HCT116 (cell line): ENCODE data around the gene ZHX3. TPM values are rescaled to one million over a fixed set of nuclear protein-coding genes. Genes with fewer than 3 reads are reported as not detected.

Experiments
- ATAC-seq: fragments of 200-7000 bp; cut with Tn5 transposase; 2 replicates; pipeline ENCODE4 v1.9.1; 2020; ENCODE audit warnings: mild to moderate bottlenecking, moderate library complexity
- BruUV-seq: library from RNA; stranded (reverse); fragments of 400-500 nt; replicated peaks from 2 replicates; lab custom pipeline; 2021; lab: Mats Ljungman, UMichigan
- CTCF ChIA-PET: fragments of 300-600 bp; sonication (Branson Sonifier 250); formaldehyde crosslinking; loops from one replicate; lab custom pipeline; 2021; ENCODE audit warnings: antibody characterized with exemption; lab: Charles Lee
- POLR2A ChIA-PET: fragments of 300-600, 350-600 bp; sonication (Branson Sonifier 250); formaldehyde crosslinking; loops from one replicate; lab custom pipeline; 2021; ENCODE audit warnings: antibody characterized with exemption; lab: Charles Lee
- RAD21 ChIA-PET, 2 experiments: fragments of 300-600 bp; sonication (Branson Sonifier 250); formaldehyde crosslinking; loops; one replicate each; lab custom pipeline; 2023; ENCODE audit warnings: low total read pairs in 2 of 2; ENCODE audit not compliant: uncharacterized antibody in 2 of 2, unreplicated experiment in 2 of 2, low non-redundant PET in 1 of 2; lab: Charles Lee
- DNase-seq: peaks from one replicate; pipeline ENCODE4 v3.0.0-alpha.2; 2010; ENCODE audit warnings: low read depth, low spot score
- H2AFZ ChIP-seq: fragments of 200-600 bp; shearing (Covaris generic), sonication (generic); 2 replicates; pipeline ENCODE4 v1.6.1; 2017; ENCODE audit warnings: low read depth, mixed run types, mixed read lengths, antibody characterized with exemption, low read length; ENCODE audit not compliant: poor library complexity, severe bottlenecking
- H3K27ac ChIP-seq: 2 replicates; pipeline ENCODE4 v1.5.1; 2012; ENCODE audit warnings: low read depth, low read length
- H3K27me3 ChIP-seq: fragments of 200-600 bp; sonication (generic); 2 replicates; pipeline ENCODE4 v1.6.1; 2016; ENCODE audit warnings: mixed run types, low read length, mixed read lengths; ENCODE audit not compliant: insufficient read depth
- H3K36me3 ChIP-seq, 2 experiments: fragments of 200-500 bp in 1 of 2; fragments of 200-600 bp in 1 of 2; sonication (Bioruptor generic) in 1 of 2; sonication (generic) in 1 of 2; 2 replicates each; pipeline versions ENCODE4 v1.5.1 to v1.6.1; 2014 to 2016; ENCODE audit warnings: low read length in 2 of 2, inconsistent platforms in 1 of 2, mixed read lengths in 1 of 2, mixed run types in 1 of 2; ENCODE audit not compliant: insufficient read depth in 2 of 2, control insufficient read depth in 1 of 2
- H3K4me1 ChIP-seq, 2 experiments: fragments of 200-600 bp in 1 of 2; sonication (generic) in 1 of 2; 2 replicates each; pipeline versions ENCODE4 v1.5.1 to v1.6.1; 2012 to 2017; ENCODE audit warnings: low read length in 2 of 2, inconsistent platforms in 1 of 2, mild to moderate bottlenecking in 1 of 2, mixed read lengths in 1 of 2, mixed run types in 1 of 2, moderate library complexity in 1 of 2; ENCODE audit not compliant: insufficient read depth in 2 of 2, control insufficient read depth in 1 of 2
- H3K4me2 ChIP-seq: fragments of 200-600 bp; sonication (generic); 2 replicates; pipeline ENCODE4 v1.6.1; 2017; ENCODE audit warnings: mixed run types, low read length, mixed read lengths
- H3K4me3 ChIP-seq, 2 experiments: fragments of 200-600 bp in 1 of 2; sonication (generic) in 1 of 2; replicated peaks in 1 of 2; 2 replicates each; pipeline ENCODE4 v1.5.1; 2011 to 2016; ENCODE audit warnings: low read length in 2 of 2, control low read depth in 1 of 2, low read depth in 1 of 2, mild to moderate bottlenecking in 1 of 2, mixed read lengths in 1 of 2, mixed run types in 1 of 2
- H3K79me2 ChIP-seq: fragments of 200-600 bp; sonication (generic); 2 replicates; pipeline ENCODE4 v1.6.1; 2017; ENCODE audit warnings: mild to moderate bottlenecking, mixed run types, low read length, moderate library complexity, mixed read lengths; ENCODE audit not compliant: insufficient read depth
- H3K9ac ChIP-seq: fragments of 200-600 bp; sonication (generic); 2 replicates; pipeline ENCODE4 v1.6.1; 2016; ENCODE audit warnings: low read length, mixed read lengths
- H3K9me2 ChIP-seq: fragments of 200-600 bp; sonication (generic), shearing (Covaris generic); 2 replicates; pipeline ENCODE4 v1.6.1; 2017; ENCODE audit warnings: mixed run types, mild to moderate bottlenecking, moderate library complexity; ENCODE audit not compliant: insufficient read depth
- H3K9me3 ChIP-seq, 2 experiments: fragments of 200-500 bp in 1 of 2; fragments of 200-600 bp in 1 of 2; sonication (Bioruptor generic) in 1 of 2; sonication (generic) in 1 of 2; 2 replicates each; pipeline ENCODE4 v1.6.1; 2014 to 2017; ENCODE audit warnings: low read length in 2 of 2, mixed read lengths in 2 of 2, inconsistent platforms in 1 of 2, low read depth in 1 of 2, mild to moderate bottlenecking in 1 of 2, mixed run types in 1 of 2, moderate library complexity in 1 of 2; ENCODE audit not compliant: control insufficient read depth in 1 of 2, insufficient read depth in 1 of 2
- H4K20me1 ChIP-seq: fragments of 200-600 bp; sonication (generic), shearing (Covaris generic); 2 replicates; pipeline ENCODE4 v1.6.1; 2017; ENCODE audit warnings: mixed run types, mild to moderate bottlenecking, moderate library complexity; ENCODE audit not compliant: insufficient read depth
- EGR1 ChIP-seq: IDR thresholded peaks from 2 replicates; pipeline ENCODE4 v1.6.1; 2012; ENCODE audit warnings: low read depth
- EZH2 ChIP-seq: fragments of 200-600 bp; sonication (generic); IDR thresholded peaks from 2 replicates; pipeline ENCODE4 v1.6.1; 2017; ENCODE audit warnings: antibody characterized with exemption, mixed run types
- FOSL1 ChIP-seq: IDR thresholded peaks from 2 replicates; pipeline ENCODE4 v1.6.1; 2012; ENCODE audit warnings: low read depth
- JUND ChIP-seq: IDR thresholded peaks from 2 replicates; pipeline ENCODE4 v1.6.1; 2012
- POLR2A ChIP-seq: IDR thresholded peaks from 2 replicates; pipeline ENCODE4 v1.7.0; 2011; ENCODE audit warnings: borderline replicate concordance; ENCODE audit not compliant: insufficient read depth, insufficient read length; ENCODE audit errors: extremely low read depth
- SP1 ChIP-seq: IDR thresholded peaks from 2 replicates; pipeline ENCODE4 v1.6.1; 2012; ENCODE audit warnings: low read depth
- ZNF274 ChIP-seq: fragments of 200-500 bp; sonication (Bioruptor generic); IDR thresholded peaks from 2 replicates; pipeline ENCODE4 v1.6.1; 2014; ENCODE audit warnings: mild to moderate bottlenecking, low read depth, low read length, inconsistent platforms
- intact Hi-C: fragments of 100-400 bp; cut with micrococcal nuclease; formaldehyde crosslinking; loops from 2 replicates; pipeline ENCODE4 v1.10.0; 2022
- total RNA-seq: library from RNA; stranded (reverse); gene quantifications from one replicate; pipeline ENCODE4 v1.2.1, GENCODE V29; 2021; ENCODE audit not compliant: unreplicated experiment
- TF ChIP-seq, protein P1 (sequence below): IDR thresholded peaks from 2 replicates; pipeline ENCODE4 v1.6.1; 2012
- TF ChIP-seq, protein P2 (sequence below): IDR thresholded peaks from 2 replicates; pipeline ENCODE4 v1.6.1; 2012
- TF ChIP-seq, protein P3 (sequence below): IDR thresholded peaks from 2 replicates; pipeline ENCODE4 v1.6.1; 2012; ENCODE audit warnings: low read depth
- TF ChIP-seq, protein P4 (sequence below), 3 experiments: fragments of 200-600 bp in 1 of 3; sonication (generic) in 1 of 3; IDR thresholded peaks in 2 of 3; conservative IDR thresholded peaks in 1 of 3; 2 replicates each; pipeline ENCODE4 v1.5.1; 2012 to 2017; ENCODE audit warnings: low read depth in 2 of 3, low read length in 2 of 3, antibody characterized with exemption in 1 of 3, borderline replicate concordance in 1 of 3, control low read depth in 1 of 3, mild to moderate bottlenecking in 1 of 3, mixed read lengths in 1 of 3, mixed run types in 1 of 3, moderate library complexity in 1 of 3; ENCODE audit not compliant: insufficient read depth in 1 of 3

Gene ZHX3
- total RNA-seq, 1 experiment from 2014 or later = 13.3 TPM

DNA sequence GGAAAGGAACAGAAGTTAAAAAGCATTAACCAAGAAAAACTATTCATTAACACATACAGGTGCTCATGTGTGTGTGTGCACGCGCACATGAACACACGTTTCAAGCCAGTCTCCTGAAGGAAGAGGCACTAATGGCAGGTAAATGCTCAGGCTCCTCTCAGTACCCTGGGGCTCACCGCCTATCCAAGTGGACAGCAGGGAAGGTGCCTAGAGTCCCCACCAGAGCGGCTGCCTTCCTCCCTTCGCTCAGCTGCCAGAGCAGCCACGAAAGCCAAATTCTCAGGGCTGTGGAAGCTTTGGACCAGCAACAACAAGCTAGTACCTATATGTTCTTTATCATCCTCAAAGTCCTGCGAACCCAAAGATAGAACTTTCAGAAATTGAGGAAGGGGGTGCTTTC is 137.6 kb downstream of the ZHX3 start:
- TF ChIP-seq, protein P1, sequence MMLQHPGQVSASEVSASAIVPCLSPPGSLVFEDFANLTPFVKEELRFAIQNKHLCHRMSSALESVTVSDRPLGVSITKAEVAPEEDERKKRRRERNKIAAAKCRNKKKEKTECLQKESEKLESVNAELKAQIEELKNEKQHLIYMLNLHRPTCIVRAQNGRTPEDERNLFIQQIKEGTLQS = no peak
- TF ChIP-seq JUND (no peak), EZH2 (no peak), FOSL1 (no peak), POLR2A (no peak), ZNF274 (no peak), EGR1 (no peak), SP1 (no peak)
- TF ChIP-seq, protein P2, sequence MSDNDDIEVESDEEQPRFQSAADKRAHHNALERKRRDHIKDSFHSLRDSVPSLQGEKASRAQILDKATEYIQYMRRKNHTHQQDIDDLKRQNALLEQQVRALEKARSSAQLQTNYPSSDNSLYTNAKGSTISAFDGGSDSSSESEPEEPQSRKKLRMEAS = no peak
- TF ChIP-seq, protein P3, sequence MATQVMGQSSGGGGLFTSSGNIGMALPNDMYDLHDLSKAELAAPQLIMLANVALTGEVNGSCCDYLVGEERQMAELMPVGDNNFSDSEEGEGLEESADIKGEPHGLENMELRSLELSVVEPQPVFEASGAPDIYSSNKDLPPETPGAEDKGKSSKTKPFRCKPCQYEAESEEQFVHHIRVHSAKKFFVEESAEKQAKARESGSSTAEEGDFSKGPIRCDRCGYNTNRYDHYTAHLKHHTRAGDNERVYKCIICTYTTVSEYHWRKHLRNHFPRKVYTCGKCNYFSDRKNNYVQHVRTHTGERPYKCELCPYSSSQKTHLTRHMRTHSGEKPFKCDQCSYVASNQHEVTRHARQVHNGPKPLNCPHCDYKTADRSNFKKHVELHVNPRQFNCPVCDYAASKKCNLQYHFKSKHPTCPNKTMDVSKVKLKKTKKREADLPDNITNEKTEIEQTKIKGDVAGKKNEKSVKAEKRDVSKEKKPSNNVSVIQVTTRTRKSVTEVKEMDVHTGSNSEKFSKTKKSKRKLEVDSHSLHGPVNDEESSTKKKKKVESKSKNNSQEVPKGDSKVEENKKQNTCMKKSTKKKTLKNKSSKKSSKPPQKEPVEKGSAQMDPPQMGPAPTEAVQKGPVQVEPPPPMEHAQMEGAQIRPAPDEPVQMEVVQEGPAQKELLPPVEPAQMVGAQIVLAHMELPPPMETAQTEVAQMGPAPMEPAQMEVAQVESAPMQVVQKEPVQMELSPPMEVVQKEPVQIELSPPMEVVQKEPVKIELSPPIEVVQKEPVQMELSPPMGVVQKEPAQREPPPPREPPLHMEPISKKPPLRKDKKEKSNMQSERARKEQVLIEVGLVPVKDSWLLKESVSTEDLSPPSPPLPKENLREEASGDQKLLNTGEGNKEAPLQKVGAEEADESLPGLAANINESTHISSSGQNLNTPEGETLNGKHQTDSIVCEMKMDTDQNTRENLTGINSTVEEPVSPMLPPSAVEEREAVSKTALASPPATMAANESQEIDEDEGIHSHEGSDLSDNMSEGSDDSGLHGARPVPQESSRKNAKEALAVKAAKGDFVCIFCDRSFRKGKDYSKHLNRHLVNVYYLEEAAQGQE = no peak
- TF ChIP-seq, protein P4, sequence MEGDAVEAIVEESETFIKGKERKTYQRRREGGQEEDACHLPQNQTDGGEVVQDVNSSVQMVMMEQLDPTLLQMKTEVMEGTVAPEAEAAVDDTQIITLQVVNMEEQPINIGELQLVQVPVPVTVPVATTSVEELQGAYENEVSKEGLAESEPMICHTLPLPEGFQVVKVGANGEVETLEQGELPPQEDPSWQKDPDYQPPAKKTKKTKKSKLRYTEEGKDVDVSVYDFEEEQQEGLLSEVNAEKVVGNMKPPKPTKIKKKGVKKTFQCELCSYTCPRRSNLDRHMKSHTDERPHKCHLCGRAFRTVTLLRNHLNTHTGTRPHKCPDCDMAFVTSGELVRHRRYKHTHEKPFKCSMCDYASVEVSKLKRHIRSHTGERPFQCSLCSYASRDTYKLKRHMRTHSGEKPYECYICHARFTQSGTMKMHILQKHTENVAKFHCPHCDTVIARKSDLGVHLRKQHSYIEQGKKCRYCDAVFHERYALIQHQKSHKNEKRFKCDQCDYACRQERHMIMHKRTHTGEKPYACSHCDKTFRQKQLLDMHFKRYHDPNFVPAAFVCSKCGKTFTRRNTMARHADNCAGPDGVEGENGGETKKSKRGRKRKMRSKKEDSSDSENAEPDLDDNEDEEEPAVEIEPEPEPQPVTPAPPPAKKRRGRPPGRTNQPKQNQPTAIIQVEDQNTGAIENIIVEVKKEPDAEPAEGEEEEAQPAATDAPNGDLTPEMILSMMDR (IDR thresholded peaks at IDR 0.05 in 2 of 3, conservative IDR thresholded peaks at IDR 0.05 in 1 of 3; ENCODE audit: borderline replicate concordance in 1 of 3, insufficient read depth in 1 of 3, low read depth in 2 of 3, low read length in 2 of 3) = no peak
- H2AFZ ChIP-seq = no peak overlapping the region
- peaks cover 3 to 16% of the 10 kb centered on the region in 2 experiments; a peak in 3 of 4 replicates for H3K4me1 ChIP-seq
- intact Hi-C loops = no loop called here
- ATAC-seq (no peak), DNase-seq (no peak)
- ChIA-PET CTCF (interaction anchor here (1.4 kb wide), 1 partner anchor 160 kb away, joined by 3 read pairs; the partner anchor contains the start of gene LPIN3), POLR2A (no interaction called here), RAD21 (no interaction called here)
- H3K9ac ChIP-seq = no peak overlapping the region
- H3K9me2 ChIP-seq = no peaks in the 10 kb centered on the region
- no peaks in the 10 kb centered on the region for H3K79me2 ChIP-seq
- H4K20me1 ChIP-seq = no peaks in the 10 kb centered on the region
- H3K4me2 ChIP-seq = no peak overlapping the region
- BruUV-seq = no TSS peak
- no peaks in the 10 kb centered on the region for H3K27me3 ChIP-seq
- no peak overlapping the region for H3K27ac ChIP-seq
- H3K9me3 ChIP-seq = no peaks in the 10 kb centered on the region
- H3K36me3 ChIP-seq = peaks cover 4 to 7% of the 10 kb centered on the region in 2 experiments; a peak in 1 of 4 replicates
- H3K4me3 ChIP-seq = no peak overlapping the region
